Esophagus squamous epithelium (tissue), 4 donors: ENCODE data around the gene TMEM108.

ENCODE experiments used
- CTCF ChIP-seq, 6 experiments: fragments of 450-650 bp in 4 of 6; fragments of 200-600 bp in 2 of 6; sonication (generic) in 2 of 6; IDR thresholded peaks; one replicate each; pipeline ENCODE4 v1.5.1; 2016 to 2019; ENCODE audit warnings: antibody characterized with exemption in 6 of 6, mild to moderate bottlenecking in 4 of 6, moderate library complexity in 4 of 6
- POLR2A ChIP-seq, 4 donors: fragments of 450-650 bp; IDR thresholded peaks; one replicate each; pipeline ENCODE4 v1.6.1; 2017; ENCODE audit warnings: antibody characterized with exemption in 4 of 4, mild to moderate bottlenecking in 4 of 4, moderate library complexity in 3 of 4

- TF ChIP-seq CTCF (IDR thresholded peaks at IDR 0.05) (no peak), POLR2A (IDR thresholded peaks at IDR 0.05) (no peak)
Observed at GRCh38 chr3:133444423-133444774, 406.2 kb downstream of the TMEM108 start.
